GM12872 (cell line): Measurements from ENCODE around the gene ZNF598.

ENCODE experiments used
- TF ChIP-seq, protein P1 (sequence below): IDR thresholded peaks from 3 replicates; pipeline ENCODE4 v1.5.1; 2011; ENCODE audit warnings: low read depth, mild to moderate bottlenecking, low read length, moderate library complexity; ENCODE audit not compliant: insufficient read depth

Gene ZNF598

GRCh38 chr16:2033057-2033908 lies 23.7 kb upstream of the ZNF598 start:
- TF ChIP-seq, protein P1, sequence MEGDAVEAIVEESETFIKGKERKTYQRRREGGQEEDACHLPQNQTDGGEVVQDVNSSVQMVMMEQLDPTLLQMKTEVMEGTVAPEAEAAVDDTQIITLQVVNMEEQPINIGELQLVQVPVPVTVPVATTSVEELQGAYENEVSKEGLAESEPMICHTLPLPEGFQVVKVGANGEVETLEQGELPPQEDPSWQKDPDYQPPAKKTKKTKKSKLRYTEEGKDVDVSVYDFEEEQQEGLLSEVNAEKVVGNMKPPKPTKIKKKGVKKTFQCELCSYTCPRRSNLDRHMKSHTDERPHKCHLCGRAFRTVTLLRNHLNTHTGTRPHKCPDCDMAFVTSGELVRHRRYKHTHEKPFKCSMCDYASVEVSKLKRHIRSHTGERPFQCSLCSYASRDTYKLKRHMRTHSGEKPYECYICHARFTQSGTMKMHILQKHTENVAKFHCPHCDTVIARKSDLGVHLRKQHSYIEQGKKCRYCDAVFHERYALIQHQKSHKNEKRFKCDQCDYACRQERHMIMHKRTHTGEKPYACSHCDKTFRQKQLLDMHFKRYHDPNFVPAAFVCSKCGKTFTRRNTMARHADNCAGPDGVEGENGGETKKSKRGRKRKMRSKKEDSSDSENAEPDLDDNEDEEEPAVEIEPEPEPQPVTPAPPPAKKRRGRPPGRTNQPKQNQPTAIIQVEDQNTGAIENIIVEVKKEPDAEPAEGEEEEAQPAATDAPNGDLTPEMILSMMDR, result no peak

DNA sequence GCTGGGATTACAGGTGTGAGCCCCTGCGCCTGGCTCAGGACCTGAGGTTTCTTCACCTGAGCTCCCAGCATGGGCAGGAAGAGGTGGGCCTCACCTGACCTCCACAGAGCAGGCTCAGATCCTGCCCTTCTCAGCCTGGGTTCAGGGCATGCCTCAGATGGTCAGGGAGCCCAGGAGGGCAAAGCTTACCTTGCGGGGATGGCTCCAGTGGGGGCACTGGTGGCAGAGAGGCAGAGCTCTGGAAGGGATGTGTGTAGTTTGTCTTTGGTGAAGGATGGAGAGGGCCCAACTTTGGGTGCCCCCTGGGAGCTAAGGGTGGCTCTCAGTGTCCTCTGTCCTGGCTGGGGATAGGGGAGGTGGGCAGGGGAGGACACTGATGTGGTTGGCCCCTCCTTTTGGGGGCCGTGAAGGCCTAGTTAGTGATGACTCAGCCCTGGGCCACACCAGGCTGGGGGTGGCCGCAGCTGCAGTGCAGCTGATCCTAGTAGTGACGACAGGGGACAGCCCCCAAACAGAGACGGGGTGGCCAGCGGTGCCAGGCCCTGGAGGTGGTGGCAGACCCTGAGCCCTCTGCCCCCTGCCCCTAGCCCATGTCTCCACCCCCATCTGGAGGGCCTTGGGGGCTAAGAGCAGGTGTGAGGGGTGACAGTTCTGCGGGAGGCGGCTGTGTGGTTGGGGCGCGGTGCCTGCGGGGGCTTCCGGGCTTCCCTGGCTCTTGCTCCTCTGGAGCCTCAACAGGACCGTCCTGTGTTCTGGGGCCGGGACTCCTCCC lies 22.9 kb upstream of the ZNF598 start:
- TF ChIP-seq, protein P1, result no peak

DNA sequence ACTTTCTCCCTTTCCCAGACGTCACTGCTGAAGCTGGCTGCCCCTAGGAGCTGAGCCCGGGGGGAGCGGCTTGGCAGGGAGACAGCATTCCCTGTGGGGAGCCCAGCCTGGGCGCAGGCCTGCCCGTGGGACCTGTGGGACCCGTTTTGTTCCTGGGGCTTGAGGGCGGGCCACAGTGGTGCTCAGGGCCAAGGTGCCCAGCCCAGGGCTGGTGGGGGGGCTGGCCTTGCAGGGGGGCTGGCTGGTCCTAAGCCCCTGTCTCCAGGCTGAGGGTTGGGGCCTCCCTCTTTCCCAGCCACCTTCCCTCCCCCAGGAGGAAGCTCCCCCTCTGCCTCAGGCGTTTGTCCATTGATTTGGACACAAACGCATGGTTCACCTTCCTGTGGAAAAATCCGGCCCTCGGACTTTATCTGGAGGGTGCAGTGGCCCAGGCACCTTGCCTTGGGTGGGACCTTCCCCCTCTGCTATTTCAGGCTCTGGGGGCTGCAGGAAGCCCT lies 21.5 kb upstream of the ZNF598 start:
- TF ChIP-seq, protein P1, result no peak

DNA sequence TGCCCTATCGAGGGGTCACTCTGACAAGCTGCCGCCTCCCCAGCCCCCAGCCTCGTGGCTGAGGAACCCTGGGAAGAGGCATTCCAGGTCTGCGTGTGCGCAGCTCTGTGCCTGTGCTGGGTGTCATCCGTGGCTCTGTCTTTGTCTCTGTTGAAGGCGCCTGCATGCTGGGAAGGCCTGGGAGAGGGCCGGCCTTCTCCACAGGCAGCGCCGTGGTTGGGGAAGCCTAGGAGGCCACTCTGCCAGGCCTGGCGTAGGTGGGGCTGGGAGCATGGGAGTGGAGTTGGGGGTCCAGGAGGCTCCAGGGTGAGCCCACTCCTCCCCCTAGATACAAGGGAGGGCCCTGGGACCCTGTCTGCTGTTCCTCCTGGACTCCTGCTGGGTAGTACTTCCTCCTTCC lies 20.4 kb upstream of the ZNF598 start:
- TF ChIP-seq, protein P1, result no peak

GRCh38 chr16:2029350-2029749 lies 19.7 kb upstream of the ZNF598 start:
- TF ChIP-seq, protein P1, result no peak

DNA sequence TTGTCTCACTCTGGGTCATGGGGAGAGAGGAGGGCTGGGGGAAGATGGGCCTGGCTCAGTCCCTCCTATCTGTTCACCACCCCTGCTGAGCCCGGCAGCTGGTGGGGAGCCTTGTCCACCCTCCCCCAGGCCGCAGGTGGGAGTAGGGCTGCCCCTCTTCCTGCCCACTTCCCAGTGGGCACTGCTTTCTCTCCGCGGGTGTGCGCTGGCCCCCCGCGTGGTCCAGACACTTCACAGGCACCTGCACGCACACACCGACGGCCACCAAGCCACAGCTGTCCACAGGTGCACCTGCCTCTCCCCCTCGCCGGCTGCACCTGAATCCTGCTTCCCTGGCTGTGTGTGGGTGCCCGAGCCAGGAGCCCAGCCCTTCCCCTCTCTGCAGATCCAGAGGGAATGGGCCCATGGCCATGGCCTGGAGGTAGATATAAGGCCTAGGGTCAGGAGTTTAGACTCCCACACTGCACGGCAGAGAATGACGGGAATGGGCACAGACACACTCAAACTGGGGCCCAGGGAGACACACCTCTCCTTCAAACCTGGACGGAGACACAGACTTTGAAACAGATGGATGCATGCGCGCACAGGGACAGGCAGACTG lies 19.1 kb upstream of the ZNF598 start:
- TF ChIP-seq, protein P1, result no peak

GRCh38 chr16:2028146-2028545 lies 18.5 kb upstream of the ZNF598 start:
- TF ChIP-seq, protein P1, result no peak
